Ishikawa (cell line): Measurements from ENCODE around the gene KRT77.

Source experiments
- CREB1 ChIP-seq: IDR thresholded peaks from 2 replicates; pipeline ENCODE4 v1.6.1; 2012; ENCODE audit warnings: low read depth
- FOXM1 ChIP-seq: IDR thresholded peaks from 2 replicates; pipeline ENCODE4 v1.6.1; 2012; ENCODE audit warnings: low read depth, borderline replicate concordance
- NFIC ChIP-seq: IDR thresholded peaks from 2 replicates; pipeline ENCODE4 v1.6.1; 2012

- TF ChIP-seq NFIC = no peak
- no peak for TF ChIP-seq CREB1
- TF ChIP-seq FOXM1 = no peak
Observed at GRCh38 chr12:52650520-52651081, 52.7 kb downstream of the KRT77 start.
